A549 (cell line): Measurements from ENCODE around the gene DPAGT1. TPM values are rescaled to one million over a fixed set of nuclear protein-coding genes. Genes with fewer than 3 reads are reported as not detected.
A peak's percentile ranks its signal among the peaks of the same experiment; 100 is the strongest.

Experiments used
- ATAC-seq, 2 experiments: fragments of 200-7000 bp in 1 of 2; fragments of >200 bp in 1 of 2; cut with Nextera tagmentation in 1 of 2; cut with Tn5 transposase in 1 of 2; 3 replicates each; pipeline versions ENCODE4 v1.8.0 to v1.9.1; 2018 to 2020; ENCODE audit warnings: mild to moderate bottlenecking in 1 of 2, moderate library complexity in 1 of 2
- CTCF ChIA-PET: fragments of 300-600 bp; sonication (Branson Sonifier 250); formaldehyde crosslinking; extraction: SDS; loops from one replicate; lab custom pipeline; 2021; ENCODE audit warnings: antibody characterized with exemption, inconsistent platforms; lab: Yijun Ruan, JAX
- POLR2A ChIA-PET: fragments of 350-600 bp; formaldehyde crosslinking; extraction: SDS; loops from one replicate; lab custom pipeline; 2021; ENCODE audit warnings: antibody characterized with exemption, inconsistent platforms; lab: Yijun Ruan, JAX
- DNase-seq, 2 experiments: peaks; one replicate each; pipeline versions ENCODE4 v3.0.0 to v3.0.0-alpha.2; 2011 to 2016; ENCODE audit warnings: low read depth in 1 of 2, low spot score in 1 of 2
- FAIRE-seq: peaks from 2 replicates; lab custom pipeline; 2011; peaks lifted over from hg19 to GRCh38; lab: Jason Lieb, UNC
- H3K27ac ChIP-seq, 2 experiments: fragments of >200 bp; sonication (Bioruptor Twin); formaldehyde crosslinking; 3 replicates each; pipeline ENCODE4 v1.5.1; 2016 to 2017
- H3K4me1 ChIP-seq: fragments of >200 bp; sonication (Bioruptor Twin); formaldehyde crosslinking; 3 replicates; pipeline ENCODE4 v1.6.1; 2016
- H3K4me2 ChIP-seq: fragments of >200 bp; sonication (Bioruptor Twin); formaldehyde crosslinking; 3 replicates; pipeline ENCODE4 v1.6.1; 2016
- H3K4me3 ChIP-seq: fragments of >200 bp; sonication (Bioruptor Twin); formaldehyde crosslinking; 3 replicates; pipeline ENCODE4 v1.5.1; 2016
- H3K9me3 ChIP-seq: fragments of >200 bp; sonication (Bioruptor Twin); formaldehyde crosslinking; 3 replicates; pipeline ENCODE4 v1.6.1; 2016
- CBX8 ChIP-seq: fragments of 200-600 bp; sonication (generic); IDR thresholded peaks from 2 replicates; pipeline ENCODE4 v1.6.1; 2016
- CHD4 ChIP-seq: fragments of 200-600 bp; sonication (generic); IDR thresholded peaks from 2 replicates; pipeline ENCODE4 v1.6.1; 2016; ENCODE audit warnings: antibody characterized with exemption, mild to moderate bottlenecking, borderline replicate concordance
- EHMT2 ChIP-seq: fragments of 200-600 bp; sonication (generic); IDR thresholded peaks from 2 replicates; pipeline ENCODE4 v1.6.1; 2016; ENCODE audit warnings: antibody characterized with exemption, low read depth, mild to moderate bottlenecking, moderate library complexity
- EP300 ChIP-seq, 2 experiments: fragments of >200 bp; sonication (Bioruptor Twin); formaldehyde crosslinking; IDR thresholded peaks; 2 replicates in 1 of 2; 3 replicates in 1 of 2; pipeline ENCODE4 v1.6.1; 2016 to 2017
- FOXS1 ChIP-seq: fragments of 250-450 bp; sonication (Bioruptor Pico); IDR thresholded peaks from 2 replicates; pipeline ENCODE4 v1.5.0; 2020; ENCODE audit warnings: mild to moderate bottlenecking, moderate library complexity
- MAFK ChIP-seq: fragments of 450-650 bp; IDR thresholded peaks from 2 replicates; pipeline ENCODE4 v1.6.1; 2014; ENCODE audit not compliant: partially characterized antibody
- NPAS2 ChIP-seq: fragments of 250-450 bp; sonication (Bioruptor Pico); IDR thresholded peaks from 2 replicates; pipeline ENCODE4 v1.8.0; 2022; ENCODE audit warnings: mild to moderate bottlenecking, moderate library complexity, borderline replicate concordance
- NR3C1 ChIP-seq: fragments of >200 bp; sonication (Bioruptor Twin); formaldehyde crosslinking; IDR thresholded peaks from 3 replicates; pipeline ENCODE4 v1.6.1; 2017
- PHF8 ChIP-seq: fragments of 200-600 bp; sonication (generic); IDR thresholded peaks from 2 replicates; pipeline ENCODE4 v1.6.1; 2016; ENCODE audit warnings: low read depth, mild to moderate bottlenecking, antibody characterized with exemption, moderate library complexity, borderline replicate concordance
- POLR2A ChIP-seq: IDR thresholded peaks from 2 replicates; pipeline ENCODE4 v1.6.1; 2012; ENCODE audit warnings: mild to moderate bottlenecking, low read length
- RCOR1 ChIP-seq: fragments of 150-350 bp; IDR thresholded peaks from 2 replicates; pipeline ENCODE4 v1.6.1; 2014; ENCODE audit warnings: antibody characterized with exemption, low read length, low read depth
- RNF2 ChIP-seq: fragments of 200-600 bp; sonication (generic); IDR thresholded peaks from 2 replicates; pipeline ENCODE4 v1.6.1; 2016; ENCODE audit warnings: low read depth, mild to moderate bottlenecking, antibody characterized with exemption, moderate library complexity, borderline replicate concordance
- ZSCAN20 ChIP-seq: fragments of 250-450 bp; sonication (Bioruptor Pico); IDR thresholded peaks from 2 replicates; pipeline ENCODE4 v1.8.0; 2022; ENCODE audit warnings: mild to moderate bottlenecking, moderate library complexity
- WGBS: methylation state at CpG from one replicate; pipeline ENCODE4 v1.1.6; 2017; ENCODE audit errors: missing lambda C conversion rate; 5-methylcytosine and 5-hydroxymethylcytosine counted together
- polyA plus RNA-seq, 4 experiments: library from polyadenylated mRNA; depleted of rRNA in 3 of 4; stranded (reverse); fragments of >200 nt; fragmentation: RNase III in 1 of 4; extraction: RNeasy Plus Mini Kit Qiagen cat#74134 plus additional on column Dnase treatment in 1 of 4; gene quantifications; 2 replicates in 3 of 4; 3 replicates in 1 of 4; pipeline ENCODE4 v1.2.3, GENCODE V29; 2011 to 2017
- TF ChIP-seq, protein P1 (sequence below): IDR thresholded peaks from 2 replicates; pipeline ENCODE4 v1.6.1; 2012

The DPAGT1 gene
- polyA plus RNA-seq, 2 of the 4 experiments (the other 2 are of a cell fraction) = 43.7 to 81.4 TPM

DNA sequence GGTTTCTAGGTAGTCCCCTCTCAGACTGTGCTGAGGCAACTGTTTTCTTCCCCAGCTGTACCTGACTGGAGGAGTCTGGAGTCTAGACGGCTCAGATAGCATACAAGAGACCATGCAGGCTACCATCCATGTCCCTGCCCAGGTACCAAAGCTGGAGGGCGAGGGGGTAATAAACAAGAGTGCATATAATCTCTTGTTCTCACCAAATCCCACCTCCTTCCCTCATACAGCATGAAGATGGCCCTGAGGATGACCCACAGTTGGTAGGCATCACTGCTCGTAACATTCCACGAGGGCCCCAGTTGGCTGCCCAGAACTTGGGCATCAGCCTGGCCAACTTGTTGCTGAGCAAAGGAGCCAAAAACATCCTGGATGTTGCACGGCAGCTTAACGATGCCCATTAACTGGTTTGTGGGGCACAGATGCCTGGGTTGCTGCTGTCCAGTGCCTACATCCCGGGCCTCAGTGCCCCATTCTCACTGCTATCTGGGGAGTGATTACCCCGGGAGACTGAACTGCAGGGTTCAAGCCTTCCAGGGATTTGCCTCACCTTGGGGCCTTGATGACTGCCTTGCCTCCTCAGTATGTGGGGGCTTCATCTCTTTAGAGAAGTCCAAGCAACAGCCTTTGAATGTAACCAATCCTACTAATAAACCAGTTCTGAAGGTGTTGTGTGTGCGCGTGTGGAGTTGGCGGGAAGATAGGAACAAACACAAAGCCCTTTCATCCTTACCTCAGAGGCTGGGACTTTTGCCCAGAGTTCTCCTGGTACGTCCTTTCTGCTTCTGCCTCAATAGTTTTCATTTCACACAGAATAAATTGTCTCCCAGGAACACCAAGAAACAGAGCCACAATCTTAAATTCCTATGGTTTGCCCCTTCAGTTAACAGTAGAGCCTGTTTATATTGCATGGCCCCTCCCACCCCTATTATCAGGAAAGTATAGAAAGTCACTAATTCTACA lies 8.5 kb downstream of the DPAGT1 start:
- H3K4me1 ChIP-seq = peaks cover 28% of the 10 kb centered on the region
- WGBS = 45% methylated on average over 9 of the region's 12 CpGs
- H3K27ac ChIP-seq = peak overlapping the region; percentile 89 to 100; a peak in 5 of 6 replicates
- DNase-seq = no peak
- H3K4me2 ChIP-seq = peak overlapping the region; percentile 89
- POLR2A ChIA-PET = interaction anchor here (0.7 to 2.2 kb wide), 2 partner anchors 8 to 10 kb away, joined by 4 to 31 read pairs; partner anchors contain the start of gene HMBS
- TF ChIP-seq, protein P1, sequence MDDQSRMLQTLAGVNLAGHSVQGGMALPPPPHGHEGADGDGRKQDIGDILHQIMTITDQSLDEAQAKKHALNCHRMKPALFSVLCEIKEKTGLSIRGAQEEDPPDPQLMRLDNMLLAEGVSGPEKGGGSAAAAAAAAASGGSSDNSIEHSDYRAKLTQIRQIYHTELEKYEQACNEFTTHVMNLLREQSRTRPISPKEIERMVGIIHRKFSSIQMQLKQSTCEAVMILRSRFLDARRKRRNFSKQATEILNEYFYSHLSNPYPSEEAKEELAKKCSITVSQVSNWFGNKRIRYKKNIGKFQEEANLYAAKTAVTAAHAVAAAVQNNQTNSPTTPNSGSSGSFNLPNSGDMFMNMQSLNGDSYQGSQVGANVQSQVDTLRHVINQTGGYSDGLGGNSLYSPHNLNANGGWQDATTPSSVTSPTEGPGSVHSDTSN = peak; percentile 60; the same call in 1 of the 2 replicates
- no peak for TF ChIP-seq NR3C1
- TF ChIP-seq, all 56 proteins: peak for 1
- FAIRE-seq = no peak
- ATAC-seq = no peak
- Histone ChIP-seq H3K4me3 (peak overlapping the region; percentile 68), H3K9me3 (no peaks in the 10 kb centered on the region)
- CTCF ChIA-PET = interaction anchor here (0.7 to 1.9 kb wide), 5 partner anchors 8 to 268 kb away, joined by 3 to 21 read pairs (median 4); partner anchors contain the start of genes C2CD2L and HMBS

DNA sequence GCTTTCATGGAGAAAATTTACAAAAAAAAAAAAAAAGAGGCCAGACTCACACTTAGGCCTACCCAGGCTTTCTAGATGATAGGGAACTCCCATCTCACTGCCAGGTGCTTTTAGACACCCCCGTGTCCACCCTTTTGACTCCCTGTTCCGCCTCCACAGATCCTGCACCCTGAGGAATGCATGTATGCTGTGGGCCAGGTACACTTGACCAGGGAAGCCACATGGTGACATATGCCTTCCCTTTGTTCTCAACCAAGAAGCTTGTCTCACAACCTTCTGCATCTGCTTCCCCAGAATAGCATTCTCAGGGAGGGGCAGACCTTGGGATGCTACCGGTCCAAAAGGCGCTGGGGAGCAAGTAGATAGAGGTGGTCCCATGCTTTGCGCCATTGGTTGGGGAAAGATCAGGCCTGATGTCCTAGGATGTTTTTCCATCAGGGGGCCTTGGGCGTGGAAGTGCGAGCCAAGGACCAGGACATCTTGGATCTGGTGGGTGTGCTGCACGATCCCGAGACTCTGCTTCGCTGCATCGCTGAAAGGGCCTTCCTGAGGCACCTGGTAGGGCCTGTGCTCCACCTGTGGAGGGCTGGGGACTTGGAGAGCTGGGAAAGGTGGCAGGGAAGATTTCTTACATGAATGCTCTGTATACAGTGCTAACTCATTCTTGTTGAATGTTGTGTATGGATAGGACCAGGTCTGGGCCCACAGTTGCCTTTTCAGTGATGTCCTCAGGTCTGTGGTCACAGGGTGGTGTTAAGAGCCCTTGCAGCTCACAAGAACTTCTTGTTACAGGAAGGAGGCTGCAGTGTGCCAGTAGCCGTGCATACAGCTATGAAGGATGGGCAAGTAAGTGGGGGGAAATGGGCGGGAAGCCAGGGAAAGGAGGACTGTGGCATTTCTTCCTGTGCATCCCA lies 9.4 kb downstream of the DPAGT1 start:
- POLR2A ChIA-PET = no interaction called here
- peak overlapping the region in 1 of 2 experiments; percentile 100; a peak in 1 of 6 replicates for H3K27ac ChIP-seq
- H3K4me1 ChIP-seq = peaks cover 37% of the 10 kb centered on the region
- peak overlapping the region; percentile 89 for H3K4me2 ChIP-seq
- TF ChIP-seq MAFK (no peak), POLR2A (peak; percentile 17; the same call in 1 of the 2 replicates)
- TF ChIP-seq, protein P1 = 0 out of 2 replicates have a peak, but pooled peaks have one; percentile 35
- ATAC-seq = no peak
- FAIRE-seq = no peak
- WGBS = 80% methylated on average over 13 of the region's 13 CpGs
- peak overlapping the region; percentile 68; the same call in 2 of the 3 replicates for H3K4me3 ChIP-seq
- no peak for DNase-seq
- CTCF ChIA-PET = interaction anchor here (0.9 to 1.3 kb wide), 3 partner anchors 10 to 104 kb away, joined by 3 to 4 read pairs (median 3); no protein-coding TSS in a partner anchor
- no peaks in the 10 kb centered on the region for H3K9me3 ChIP-seq

DNA sequence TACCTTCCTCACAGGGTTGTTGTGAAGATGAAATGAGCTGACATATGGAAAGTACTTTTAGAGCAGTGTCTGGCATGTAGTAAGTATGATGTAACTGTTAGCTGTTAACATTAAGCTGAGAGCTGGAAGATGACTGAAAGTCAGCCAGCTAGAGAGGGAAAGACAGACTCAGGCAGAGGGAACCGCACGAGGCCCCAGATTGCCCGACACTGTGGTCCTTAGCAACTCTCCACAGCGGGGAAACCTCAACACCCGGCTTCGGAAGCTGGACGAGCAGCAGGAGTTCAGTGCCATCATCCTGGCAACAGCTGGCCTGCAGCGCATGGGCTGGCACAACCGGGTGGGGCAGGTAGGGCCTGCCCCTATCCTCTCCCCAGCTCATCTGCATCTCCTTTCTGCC lies 10.5 kb downstream of the DPAGT1 start:
- ChIA-PET POLR2A (interaction anchor here (0.8 kb wide), 1 partner anchor 11 kb away, joined by 3 read pairs; the partner anchor contains the start of gene DPAGT1), CTCF (interaction anchor here (1.0 to 1.3 kb wide), 3 partner anchors 9 to 105 kb away, joined by 3 to 4 read pairs (median 3); no protein-coding TSS in a partner anchor)
- Histone ChIP-seq H3K4me2 (no peak overlapping the region), H3K4me1 (peaks cover 44% of the 10 kb centered on the region), H3K27ac (no peak overlapping the region), H3K4me3 (no peak overlapping the region), H3K9me3 (no peaks in the 10 kb centered on the region)
- WGBS = 89% methylated on average over 9 of the region's 9 CpGs
- TF ChIP-seq RNF2 (no peak), RCOR1 (no peak), CBX8 (no peak), NPAS2 (CRISPR knock-in tag) (no peak), EHMT2 (no peak), ZSCAN20 (CRISPR knock-in tag) (no peak), EP300 (IDR thresholded peaks at IDR 0.05) (no peak), PHF8 (no peak), FOXS1 (CRISPR knock-in tag) (no peak), CHD4 (no peak)
- ATAC-seq (no peak), FAIRE-seq (no peak), DNase-seq (no peak)
